GM19452 (cell line): ENCODE measurements around the gene GLE1.

Experiments used
- ATAC-seq: cut with Tn5 transposase; IDR thresholded peaks from one replicate; pipeline ENCODE4 v1.9.1; 2021; ENCODE audit not compliant: unreplicated experiment

The GLE1 gene

DNA sequence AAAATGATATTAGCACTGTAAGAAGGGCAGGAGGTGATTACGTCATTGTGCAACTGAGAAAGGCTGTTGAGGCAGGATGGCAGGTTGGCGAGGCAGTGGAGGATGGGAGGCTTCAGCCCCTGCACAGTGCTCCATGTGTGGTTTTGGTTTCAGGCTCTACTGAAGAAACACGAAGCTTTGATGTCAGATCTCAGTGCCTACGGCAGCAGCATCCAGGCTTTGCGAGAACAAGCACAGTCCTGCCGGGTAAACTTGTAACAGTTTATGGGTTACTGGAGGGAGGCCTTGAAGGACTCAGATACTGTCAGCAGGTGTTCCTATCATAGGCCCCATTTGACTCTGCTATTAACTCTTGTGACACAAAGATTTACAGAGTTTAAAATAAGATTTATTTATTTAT lies 82.9 kb downstream of the GLE1 start:
- no peak for ATAC-seq

DNA sequence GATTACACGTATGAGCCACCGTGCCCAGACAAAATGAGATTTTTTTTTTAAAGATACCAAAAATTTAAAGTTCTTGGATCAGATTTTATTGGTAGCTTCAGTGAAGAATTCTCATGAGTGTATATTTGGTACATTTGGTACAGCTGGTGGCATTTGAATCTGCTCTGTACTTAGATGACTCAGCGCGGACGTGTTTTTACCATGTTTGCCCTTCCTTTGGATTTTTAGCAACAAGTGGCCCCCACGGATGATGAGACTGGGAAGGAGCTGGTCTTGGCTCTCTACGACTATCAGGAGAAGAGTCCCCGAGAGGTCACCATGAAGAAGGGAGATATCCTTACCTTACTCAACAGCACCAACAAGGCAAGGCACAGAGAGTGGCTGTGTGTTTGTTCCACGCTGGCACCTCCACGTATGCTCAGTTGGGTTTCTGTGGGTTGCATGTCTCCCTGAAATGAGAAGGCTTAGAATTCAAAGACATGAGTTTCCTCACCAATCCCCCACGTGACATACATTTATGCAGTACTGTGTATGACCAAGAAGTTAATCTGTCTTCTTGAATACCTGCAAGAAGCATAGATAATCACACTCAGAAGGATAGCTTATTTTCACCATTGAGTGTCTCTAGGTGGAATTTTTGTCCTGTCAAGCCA lies 84.2 kb downstream of the GLE1 start:
- no peak for ATAC-seq
